ENCODE measurements around the gene NYNRIN.

DNA sequence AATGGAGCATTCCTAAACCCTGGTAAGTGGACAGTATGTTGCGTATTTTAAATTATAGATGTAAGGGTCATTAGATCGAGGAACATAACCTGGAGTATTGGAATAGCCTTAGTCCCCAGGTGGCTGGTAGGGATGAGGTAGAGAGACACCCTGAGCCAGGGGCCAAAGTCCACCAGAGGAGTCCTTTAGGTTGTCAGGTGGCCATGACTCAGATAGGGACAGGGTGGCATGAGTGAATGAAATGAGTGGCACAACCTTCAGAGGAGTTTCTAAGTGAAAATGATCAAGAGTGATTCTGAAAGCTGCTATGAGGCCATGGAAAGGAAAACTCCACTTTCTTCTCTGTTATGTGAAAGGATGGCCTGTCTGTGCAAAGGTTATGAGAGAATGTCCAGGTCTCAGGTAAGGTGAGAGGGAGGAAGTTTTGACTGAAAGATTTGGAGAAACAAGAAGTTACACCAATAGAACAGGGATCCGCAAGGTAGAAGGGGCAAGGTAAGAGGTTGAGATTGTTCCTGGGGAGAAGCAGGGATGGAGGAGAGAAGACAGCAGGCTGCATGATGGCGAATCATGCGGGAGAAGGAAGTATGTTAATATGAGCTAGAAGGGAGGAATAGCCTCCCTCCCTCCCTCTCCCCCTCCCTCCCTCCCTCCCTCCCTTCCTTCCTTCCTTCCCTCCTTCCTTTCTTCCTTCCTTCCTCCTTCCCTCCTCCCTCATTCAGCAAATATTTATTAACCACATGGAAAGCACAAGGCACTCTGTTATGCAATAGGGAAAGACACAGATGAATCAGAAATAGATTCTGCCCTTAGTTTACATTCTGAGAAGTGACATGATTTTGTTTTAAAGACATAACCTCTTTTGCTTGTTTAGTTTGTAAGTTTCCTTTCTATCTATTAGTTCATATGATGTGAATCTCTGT is 45.0 kb upstream of the NYNRIN start:
- TF ChIP-seq POLR2AphosphoS5 (IDR thresholded peaks at IDR 0.05; ENCODE audit: low read depth) = no peak
- TF ChIP-seq, protein P1, sequence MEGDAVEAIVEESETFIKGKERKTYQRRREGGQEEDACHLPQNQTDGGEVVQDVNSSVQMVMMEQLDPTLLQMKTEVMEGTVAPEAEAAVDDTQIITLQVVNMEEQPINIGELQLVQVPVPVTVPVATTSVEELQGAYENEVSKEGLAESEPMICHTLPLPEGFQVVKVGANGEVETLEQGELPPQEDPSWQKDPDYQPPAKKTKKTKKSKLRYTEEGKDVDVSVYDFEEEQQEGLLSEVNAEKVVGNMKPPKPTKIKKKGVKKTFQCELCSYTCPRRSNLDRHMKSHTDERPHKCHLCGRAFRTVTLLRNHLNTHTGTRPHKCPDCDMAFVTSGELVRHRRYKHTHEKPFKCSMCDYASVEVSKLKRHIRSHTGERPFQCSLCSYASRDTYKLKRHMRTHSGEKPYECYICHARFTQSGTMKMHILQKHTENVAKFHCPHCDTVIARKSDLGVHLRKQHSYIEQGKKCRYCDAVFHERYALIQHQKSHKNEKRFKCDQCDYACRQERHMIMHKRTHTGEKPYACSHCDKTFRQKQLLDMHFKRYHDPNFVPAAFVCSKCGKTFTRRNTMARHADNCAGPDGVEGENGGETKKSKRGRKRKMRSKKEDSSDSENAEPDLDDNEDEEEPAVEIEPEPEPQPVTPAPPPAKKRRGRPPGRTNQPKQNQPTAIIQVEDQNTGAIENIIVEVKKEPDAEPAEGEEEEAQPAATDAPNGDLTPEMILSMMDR (conservative IDR thresholded peaks at IDR 0.05; ENCODE audit: low read depth in 2 of 2) = no peak

Measured in GM23338 (cell line).